DMS 273 (cell line): Measurements from ENCODE around the gene SIM2.

Source experiments
- DNase-seq: peaks from one replicate; lab custom pipeline; 2025; ENCODE audit not compliant: unreplicated experiment; lab: John Stamatoyannopoulos, UW

The SIM2 gene

DNA sequence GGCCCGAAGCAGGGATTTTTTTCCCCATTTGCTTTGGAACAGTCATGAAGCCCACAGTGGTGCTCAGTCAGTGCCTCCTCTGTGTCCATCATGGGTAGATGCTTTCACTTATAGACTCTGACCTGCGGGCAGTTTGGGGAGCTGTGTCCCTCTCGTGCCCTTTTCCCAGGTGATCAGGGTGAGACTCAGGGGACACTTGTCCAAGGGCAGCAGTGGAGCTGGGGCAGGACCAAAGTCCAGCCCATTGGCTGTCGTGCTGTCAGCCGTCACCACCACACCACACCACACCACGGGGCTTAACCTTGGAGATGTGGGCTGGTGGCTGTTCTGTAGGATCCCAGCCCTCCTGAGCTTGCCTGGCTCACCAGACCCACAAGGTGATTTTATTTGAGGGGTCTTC lies 34.9 kb downstream of the SIM2 start:
- DNase-seq, result no peak

DNA sequence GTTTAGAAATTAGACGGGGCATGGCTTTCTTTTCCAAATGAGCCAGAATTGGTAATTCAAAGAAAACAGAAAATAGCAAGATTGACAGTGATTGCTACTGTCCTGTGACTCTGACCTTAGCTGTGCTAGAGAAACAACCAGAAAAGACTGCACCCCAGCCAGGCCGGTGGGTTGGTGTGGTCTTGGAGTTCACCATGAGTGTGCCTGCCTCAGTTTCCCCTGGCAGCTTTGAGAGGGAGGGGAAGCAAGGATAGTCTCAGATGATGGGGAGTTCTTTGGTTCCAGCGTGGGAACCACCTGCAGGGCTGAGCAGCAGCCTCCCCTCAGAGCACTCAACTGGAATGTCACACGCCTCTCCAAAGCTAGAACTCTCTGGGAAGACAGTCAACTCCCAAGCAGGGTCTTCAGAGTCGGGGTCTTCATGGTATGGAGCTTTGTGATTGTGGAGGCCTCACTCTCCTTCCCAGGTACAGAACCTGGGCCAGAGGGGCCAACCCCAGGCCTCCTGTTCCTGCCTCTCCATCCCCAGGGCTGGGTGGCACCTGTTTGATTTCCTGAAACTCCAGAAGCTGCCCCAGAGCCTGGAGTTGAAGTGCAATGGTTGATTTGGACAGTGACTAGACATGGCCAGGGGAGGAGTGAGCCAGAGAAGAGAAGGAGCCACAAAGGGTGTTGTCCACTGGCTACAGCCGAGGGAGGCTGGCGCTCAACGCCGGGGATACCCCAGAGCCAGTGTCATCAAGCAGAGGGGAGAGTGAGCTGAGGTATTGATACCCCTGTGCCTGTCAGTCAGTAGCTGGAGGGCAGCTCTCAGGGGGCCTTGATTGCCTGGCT lies 35.7 kb downstream of the SIM2 start:
- DNase-seq, result no peak

DNA sequence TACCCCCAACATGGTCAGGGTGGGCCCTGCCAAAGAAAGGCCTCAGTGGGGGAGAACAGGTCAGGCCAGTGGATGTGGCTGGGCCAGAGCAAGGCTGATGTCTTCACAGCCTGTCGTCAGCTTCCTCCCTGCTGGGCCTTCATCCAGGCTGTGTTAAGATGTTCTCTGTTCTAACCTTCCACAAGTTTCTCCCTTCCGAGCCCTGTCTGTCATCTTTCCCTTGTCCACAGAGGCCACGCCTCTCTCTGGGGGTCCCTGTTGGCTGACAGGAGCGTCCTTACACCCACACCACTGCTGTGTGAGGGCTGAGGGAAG lies 36.2 kb downstream of the SIM2 start:
- DNase-seq, result no peak

GRCh38 chr21:36735724-36736320 lies 36.9 kb downstream of the SIM2 start:
- peak; percentile 41 for DNase-seq

- DNase-seq, result no peak
Observed at GRCh38 chr21:36738489-36739126, 39.7 kb downstream of the SIM2 start.

GRCh38 chr21:36741506-36741905 lies 42.6 kb downstream of the SIM2 start:
- no peak for DNase-seq

DNA sequence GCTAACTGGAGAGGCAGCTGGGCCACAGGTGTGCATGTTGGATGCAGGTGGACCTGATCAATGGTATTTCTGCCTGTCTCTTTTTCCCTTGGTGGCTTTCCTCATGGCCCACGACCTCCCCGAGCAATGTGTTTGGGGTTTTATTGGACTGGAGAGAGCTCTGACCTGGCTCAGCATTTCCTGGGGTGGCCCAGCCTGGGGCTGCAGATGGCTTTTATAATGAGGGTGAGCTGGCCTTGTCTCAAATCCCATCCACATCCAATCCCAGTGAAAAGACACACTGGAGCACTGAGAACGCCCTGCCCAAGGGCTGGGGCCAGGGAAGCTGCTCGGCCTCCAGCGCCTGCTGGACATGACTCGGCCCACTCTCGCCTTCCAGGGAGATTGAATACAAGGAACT lies 44.1 kb downstream of the SIM2 start:
- no peak for DNase-seq

GRCh38 chr21:36743446-36743845 lies 44.5 kb downstream of the SIM2 start:
- DNase-seq, result no peak

GRCh38 chr21:36744190-36744559 lies 45.3 kb downstream of the SIM2 start:
- no peak for DNase-seq

- peak; percentile 55 for DNase-seq
Observed at GRCh38 chr21:36744560-36745231, 45.8 kb downstream of the SIM2 start.

- no peak for DNase-seq
Observed at GRCh38 chr21:36745459-36745858, 46.5 kb downstream of the SIM2 start.

DNA sequence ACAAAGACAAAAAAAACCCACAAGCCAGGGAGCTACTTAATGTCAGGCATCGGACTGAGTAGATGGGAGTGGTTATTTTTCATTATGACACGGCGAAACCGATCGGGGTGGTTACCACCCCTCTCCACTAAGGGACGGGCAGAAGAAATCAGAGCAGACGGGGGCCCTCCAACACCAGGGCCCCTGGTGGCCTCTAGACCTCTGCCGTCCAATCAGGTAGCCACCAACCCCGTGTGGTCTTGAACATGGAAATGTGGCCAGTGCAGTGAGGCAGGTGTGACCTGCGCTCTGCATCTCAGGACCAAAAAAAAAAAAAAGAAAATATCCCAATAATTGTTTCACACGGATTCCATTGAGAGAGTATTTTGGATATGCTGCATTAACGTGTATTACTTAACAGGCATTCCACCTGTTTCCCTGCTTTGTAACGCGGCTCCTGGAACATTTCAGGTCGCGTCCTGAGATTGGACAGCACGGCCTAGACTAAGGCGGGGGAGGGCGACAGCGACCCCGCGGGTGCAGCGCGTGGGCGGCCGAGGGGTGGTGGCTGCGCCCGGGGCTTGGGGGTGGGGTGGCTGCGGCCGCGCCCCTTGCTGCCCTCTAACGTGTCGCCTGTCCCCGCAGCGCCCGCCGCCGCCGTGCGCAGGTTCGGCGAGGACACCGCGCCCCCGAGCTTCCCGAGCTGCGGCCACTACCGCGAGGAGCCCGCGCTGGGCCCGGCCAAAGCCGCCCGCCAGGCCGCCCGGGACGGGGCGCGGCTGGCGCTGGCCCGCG lies 48.3 kb downstream of the SIM2 start:
- DNase-seq, result peak; percentile 71

GRCh38 chr21:36747815-36748383 lies 49.0 kb downstream of the SIM2 start:
- peak; percentile 88 for DNase-seq

DNA sequence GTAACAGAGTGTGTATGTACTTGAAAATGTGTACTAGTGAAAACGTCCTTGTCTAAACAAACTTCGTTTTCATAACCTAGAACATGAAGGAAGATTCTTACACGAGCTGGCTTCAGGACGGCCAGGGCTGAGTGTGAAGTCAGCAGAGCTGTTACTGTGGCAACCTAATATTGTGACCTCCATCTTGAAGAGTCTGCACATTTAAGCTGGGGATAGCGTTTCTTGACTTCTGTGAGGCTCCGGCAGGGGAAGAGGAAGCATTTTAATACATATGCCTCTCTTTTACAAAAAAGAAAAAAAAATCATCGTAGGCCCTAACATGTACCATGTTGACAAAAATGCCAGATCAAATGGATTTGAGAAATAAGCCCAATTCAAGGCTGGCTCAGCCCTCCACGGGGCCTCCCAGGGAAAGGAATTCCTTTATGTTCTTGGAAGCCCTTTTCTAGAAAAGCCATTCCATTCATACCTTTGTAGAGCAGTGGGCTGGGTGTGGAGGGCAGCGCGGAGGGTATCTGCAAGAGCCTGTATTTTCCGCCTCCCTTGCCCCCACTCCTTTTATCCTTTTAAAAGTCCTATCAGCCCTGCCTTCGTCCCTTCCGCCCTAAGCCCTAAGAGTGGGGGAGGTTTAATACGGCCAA lies 51.1 kb downstream of the SIM2 start:
- no peak for DNase-seq

GRCh38 chr21:36750576-36750959 lies 51.7 kb downstream of the SIM2 start:
- DNase-seq, result no peak

- DNase-seq, result no peak
Observed at GRCh38 chr21:36751383-36751782, 52.5 kb downstream of the SIM2 start.

DNA sequence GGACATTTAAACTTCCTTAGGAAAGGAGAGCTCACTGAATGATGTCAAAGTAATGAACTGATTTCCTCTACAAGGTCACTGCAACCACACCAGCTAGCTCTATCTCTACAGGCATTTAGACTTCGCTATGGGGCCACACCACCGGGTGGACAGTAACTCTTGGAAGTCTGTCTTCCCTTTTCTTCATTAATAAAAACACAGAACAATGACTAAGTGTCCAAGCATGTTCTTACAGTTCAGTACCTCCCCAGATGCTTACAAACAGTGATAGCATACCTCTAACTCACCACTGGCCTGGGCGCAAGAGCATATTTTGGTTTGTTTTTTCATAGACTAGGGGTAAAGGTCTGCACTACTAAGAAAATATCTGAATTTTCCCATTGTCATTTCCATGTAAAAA lies 54.6 kb downstream of the SIM2 start:
- DNase-seq, result no peak

DNA sequence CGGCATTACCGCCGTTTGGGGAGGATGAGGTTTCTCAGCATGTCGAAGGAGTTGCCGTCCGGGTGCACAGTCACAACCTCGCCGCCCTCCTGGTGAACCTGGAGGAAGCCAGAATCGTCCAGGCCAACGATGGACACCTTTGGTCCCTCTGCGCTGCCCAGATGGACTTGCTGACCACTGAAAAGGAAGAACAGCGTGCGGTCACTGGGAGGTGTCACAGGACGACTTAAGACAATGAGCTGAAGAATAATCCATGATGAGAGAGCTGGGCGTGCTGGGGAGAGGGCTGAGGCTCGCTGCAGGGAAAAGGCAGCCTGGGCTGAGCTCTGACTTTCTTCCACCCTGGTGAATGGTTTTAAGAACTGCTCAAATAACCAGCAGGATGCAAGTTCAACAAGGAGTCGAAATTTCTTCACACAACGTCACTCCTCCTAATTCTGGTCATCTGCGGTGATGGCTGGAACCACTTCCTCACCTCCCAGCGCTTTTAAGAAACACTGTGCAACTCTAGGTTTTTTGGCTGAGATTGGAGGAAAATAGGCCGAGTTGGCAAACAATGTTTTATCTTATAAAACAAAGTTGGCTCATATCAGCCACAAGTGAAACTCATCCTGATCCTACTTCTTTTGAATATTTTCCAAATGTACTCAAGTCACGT lies 55.5 kb downstream of the SIM2 start:
- no peak for DNase-seq

- DNase-seq, result no peak
Observed at GRCh38 chr21:36756527-36756926, 57.6 kb downstream of the SIM2 start.

- no peak for DNase-seq
Observed at GRCh38 chr21:36757196-36757595, 58.3 kb downstream of the SIM2 start.
